Measurements from ENCODE around the gene CYB5D1.

CYB5D1 gene

DNA sequence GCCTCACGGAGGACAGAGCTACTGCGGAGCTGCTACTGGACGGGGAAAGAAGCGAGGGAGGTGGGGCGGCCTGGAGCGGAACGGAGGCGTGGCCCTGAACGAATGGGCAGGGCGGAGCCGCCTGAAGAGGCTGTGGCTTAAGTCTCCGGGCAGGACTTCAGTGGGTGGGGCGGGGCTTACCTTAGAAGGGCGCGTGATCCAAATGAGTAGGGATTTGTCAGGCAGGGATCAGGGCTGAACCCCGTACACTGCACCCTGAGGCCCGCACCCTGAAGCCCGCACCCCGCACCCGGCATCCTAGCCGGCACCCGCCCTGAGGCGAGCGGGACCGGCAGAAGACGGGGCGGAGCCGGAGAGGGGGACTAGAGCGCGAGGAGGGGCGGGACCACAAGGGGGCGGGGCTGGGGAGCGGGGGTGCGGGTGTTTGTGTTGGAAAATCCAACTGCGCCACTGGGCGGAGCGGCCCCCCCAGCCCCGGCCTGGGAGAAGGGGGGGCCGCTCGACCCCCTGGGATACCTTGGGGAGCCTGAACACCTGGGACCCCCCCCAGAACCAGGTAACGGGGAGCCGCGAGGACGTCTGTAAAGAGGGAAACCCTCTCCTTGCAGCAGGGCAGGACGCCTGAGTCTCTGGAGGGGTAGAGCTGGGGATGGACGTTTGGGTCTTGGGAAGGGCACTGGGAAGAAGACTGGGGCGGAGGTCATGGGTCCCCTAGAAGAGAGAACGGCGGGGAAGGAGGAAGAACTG, 23.8 kb upstream of the CYB5D1 start, which contains the start of gene KDM6B:
KDM6B (plus strand) TSS at position 423 of the 747 bp plus-strand sequence. CDS start 11,338 bp downstream, outside the sequence.
- DNase-seq: peak; percentile 84

DNA sequence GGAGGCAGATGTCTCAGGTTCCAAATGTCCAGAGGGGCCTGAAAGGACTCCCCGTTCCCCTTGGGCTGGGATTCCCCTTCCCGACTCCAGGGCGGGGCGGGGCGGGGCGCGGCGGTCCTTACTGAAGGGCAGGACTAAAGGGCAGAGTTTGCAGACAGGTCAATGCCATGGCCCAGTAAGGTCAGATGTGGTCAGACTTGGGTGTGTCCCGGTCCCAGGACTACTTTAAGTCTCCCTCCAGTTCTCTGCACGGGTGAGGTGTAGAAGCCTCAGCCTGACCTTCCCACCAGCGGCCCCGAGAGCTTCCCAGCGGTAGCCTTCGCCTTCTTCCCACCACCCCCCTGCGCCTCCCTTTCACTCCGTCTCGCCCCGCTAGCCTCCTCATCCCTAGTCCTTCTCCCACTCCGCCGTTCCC, 23.3 kb upstream of the CYB5D1 start:
- DNase-seq: no peak

DNA sequence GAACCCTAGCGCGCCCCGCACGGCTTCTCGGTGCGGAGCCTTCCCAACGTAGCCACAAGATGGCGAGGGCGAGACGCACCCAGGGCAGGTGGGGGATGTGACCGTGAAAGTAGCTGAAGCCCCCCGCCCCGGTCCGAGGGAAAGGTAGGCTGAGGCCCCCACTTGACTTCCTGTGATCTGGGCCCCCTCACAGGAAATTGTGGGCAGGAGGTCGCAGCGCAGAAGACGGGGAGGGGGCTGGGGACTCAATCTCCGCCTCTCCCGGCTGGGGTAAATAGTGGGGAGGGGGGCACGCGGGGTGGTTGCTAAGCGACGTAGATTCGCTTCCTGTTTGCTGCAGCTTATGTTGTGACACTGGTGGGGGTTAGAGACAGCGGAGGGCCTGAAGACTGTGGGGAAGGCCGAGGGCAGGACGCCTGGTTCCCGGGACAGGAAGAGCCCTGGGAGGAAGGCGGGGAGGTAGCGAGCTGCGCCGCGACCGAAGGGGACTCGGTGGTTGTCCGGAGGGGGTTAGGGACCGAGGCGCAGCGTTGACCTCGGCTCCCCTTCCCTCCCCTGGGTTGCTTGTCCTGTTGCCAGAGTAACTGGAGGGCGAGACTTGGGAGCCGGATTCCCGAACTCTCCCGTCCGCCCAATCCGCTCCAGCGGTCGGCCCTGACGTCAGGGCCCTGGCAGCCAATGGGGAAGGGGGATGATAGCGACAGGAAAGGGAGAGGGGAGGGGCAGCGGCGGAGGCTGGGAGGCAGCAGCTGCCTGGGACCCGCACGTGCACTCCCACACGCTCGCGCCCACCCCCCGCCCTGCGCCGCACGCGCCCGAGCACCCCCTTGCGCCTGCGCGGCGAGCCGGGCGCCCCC, 22.6 kb upstream of the CYB5D1 start:
- DNase-seq: peak; percentile 92

DNA sequence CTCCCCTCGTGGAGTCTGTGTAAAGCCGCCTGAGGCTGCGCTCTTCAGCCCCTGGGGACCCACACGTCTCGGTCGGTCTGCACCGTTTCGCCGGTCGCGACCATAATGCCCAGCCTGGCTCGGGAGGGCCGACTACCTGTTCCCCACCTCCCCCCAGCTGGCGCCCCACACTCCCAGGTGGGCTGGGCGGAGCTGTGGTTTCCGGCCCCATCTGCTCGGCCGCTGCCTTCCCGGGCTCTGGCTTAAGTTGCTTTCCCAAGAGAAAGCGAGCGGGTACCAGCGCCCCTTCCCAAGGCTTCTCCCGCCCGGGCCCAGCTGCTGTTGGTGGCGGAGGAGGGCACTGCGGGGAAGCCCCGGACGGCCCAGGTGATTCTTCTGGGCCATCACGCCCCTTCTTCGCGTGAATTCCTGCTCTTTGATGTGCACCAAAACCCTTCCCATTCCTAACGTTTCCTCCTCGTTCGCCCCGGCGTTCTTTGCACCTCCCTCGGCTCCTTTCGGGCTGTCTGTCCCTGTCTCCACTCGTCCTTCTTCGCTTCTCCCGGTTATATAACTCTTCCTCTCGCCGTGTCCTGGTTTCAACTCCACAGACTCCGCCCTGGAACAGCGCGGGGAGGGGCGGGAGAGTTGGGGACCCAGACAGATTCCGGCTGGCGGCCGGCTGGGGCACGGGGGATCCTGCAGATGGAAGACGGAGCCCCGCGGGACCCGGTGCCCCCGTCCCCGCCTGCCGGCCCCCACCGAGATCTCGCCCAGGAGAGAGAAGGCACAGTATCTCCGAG, 21.8 kb upstream of the CYB5D1 start:
- DNase-seq: peak; percentile 36

DNA sequence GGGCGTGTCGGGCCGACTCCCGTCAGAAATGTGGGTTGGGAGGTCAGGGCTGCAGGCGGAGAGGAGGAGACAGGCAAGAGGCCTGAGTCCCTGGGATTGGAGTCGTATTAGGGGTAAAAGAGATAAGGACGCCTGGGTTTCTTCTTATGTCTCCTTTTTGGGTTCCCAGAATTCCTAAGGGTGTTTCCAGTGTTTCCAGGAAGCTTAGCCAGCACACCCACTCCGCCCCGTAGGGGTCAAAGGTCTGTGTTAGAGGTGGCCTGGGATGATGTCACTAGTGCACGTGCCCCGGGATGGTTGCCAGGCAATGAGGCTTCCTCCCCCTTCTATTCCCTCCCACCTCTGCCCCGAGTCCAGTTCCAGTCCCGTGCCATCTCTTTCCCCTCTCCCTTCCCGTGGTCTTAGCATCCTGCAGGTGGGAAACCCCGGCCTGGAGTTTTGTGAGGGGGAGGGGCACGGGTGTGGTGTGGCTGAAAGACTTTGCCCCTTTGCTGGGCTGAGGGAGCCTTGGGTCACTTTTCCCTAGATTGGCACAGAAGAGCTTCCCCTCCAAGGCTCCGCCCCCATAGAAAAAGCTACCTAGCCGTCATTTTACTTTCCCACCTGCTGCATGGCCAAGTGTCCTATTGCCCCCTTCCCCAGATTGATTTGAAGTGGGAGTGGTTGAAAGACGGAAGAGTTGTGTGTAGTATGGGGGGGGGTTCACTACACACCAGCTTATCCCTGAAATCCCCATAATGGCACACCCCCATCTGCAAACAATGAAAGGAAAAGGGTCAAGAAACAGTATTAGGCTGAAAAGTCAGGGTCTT, 21.0 kb upstream of the CYB5D1 start:
- DNase-seq: peak; percentile 75

DNA sequence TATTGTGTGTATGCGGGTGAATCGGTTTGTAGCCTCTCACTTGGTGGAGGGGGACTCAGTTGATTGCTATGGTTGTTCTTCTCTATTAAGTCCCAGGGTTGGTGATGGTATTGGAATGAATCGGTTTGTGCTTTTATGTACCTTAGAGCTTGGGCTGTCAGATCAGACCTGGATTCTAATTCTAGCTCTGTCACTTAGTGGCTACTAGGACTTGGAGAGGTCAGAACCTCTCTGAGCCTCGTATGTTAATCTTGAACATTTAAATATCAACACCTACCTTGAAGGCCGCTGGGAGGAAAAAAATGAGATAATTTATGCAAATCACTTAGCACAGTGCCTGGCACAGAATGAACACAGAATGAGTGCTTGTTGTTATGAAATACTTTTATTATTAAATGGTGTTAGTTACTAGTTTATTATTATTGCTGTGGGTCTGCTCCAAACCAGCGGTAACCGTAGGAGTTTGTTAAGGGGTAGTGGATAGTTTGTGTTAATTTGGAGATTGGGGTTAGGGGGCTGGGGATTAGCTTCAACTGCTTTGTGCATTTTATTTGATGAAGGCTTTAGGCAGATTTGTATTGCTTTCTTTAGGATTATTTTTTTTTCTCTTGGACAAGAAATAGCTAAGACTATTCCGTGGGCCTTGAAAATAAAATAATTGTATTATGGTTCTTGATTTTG, 20.3 kb upstream of the CYB5D1 start:
- DNase-seq: peak; percentile 40

DNA sequence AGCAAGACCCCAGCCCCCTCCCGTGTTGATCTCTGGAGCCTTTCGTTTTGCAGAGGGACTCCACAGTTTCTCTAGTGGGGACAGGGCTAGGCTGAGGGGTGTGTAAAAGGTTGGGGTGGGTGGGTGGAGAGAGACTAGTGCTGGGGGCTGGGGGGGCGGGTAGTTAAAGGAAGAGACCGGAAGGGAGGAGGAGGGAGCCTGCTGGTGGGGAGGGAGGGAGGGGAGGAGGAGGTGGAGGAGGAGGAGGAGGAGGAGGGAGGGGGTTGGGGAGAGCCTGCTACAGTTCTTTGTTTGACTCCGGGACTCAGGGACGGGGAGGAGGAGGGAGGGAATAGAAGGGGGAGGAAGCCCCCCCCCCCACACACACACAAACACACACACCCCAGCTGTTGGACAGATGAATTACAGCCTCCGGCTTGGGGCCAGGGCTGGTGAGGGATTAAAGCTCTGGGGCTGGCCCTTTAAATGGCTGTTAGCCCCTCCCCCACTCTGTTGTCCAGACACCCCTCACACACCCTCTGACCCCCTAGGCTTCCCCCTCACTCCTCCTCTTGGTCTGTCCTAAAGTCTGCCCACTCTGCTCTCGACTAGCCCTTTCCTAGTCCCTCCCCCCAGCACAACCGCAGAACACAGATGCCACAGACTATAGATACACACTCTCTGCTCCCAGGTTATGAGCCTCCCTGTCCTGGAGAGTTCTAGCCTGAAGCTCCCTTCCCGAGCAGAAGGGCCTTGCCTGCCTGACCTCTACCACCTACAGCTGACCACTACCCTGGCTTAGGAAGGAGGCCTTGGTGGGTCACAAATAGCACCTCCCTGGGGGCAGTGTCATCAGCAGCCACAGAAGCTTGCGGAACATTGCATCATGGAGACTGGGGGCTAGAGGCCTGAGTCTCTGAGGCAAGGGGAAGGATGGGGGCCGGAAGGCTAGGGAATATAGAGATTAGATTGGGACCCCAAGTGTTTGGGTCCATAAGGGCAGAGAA, 19.4 kb upstream of the CYB5D1 start:
- DNase-seq: peak; percentile 40

DNA sequence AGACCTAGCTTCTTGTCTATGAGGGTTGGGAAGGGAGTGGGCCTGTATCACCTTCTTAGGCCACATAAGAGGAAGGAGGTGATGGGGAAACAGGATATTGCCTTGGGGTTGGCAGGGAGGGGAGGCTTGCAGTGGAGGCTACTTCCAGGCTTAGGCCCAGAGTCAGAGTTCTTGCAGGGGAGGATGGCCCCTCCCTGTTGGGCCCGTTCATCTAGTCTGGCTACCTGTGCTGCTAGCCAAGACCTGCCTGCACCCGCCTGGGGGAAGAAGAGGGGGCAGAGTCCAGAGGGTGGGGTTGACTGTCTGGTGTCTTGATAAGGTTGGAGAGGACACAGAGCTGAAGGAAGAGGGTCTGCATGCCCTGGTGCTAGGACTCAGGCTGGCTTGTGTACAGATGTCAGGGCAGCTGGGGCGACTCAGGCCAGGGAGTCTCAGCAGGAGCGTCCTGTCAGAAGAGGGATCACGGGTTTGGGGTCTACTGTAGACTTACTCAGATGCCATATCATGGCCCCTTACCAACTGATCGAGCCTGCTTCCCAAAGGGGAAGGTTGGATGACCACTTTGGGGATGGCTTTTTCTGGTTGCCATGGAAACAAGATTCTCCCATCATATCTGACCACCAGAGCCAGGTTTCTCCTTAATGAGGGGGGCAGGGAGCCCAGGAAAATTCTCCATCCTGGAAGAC, 18.5 kb upstream of the CYB5D1 start:
- no peak for DNase-seq

DNA sequence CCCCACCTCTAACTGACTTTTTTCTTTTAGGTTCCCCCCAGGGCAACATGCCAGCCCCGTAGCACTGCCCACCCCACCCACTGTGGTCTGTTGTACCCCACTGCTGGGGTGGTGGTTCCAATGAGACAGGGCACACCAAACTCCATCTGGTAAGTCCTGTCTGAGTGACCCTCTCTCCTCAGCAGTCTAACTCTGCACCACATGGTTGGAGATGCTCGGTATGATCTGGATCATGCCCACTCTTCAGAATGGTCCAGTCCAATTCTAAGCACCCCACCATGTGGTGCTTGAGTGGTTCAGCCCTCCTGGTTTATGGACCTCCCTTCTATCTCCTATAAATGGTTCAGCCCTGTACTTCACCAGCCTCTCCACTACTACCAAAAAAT, 17.9 kb upstream of the CYB5D1 start:
- DNase-seq: peak; percentile 1

DNA sequence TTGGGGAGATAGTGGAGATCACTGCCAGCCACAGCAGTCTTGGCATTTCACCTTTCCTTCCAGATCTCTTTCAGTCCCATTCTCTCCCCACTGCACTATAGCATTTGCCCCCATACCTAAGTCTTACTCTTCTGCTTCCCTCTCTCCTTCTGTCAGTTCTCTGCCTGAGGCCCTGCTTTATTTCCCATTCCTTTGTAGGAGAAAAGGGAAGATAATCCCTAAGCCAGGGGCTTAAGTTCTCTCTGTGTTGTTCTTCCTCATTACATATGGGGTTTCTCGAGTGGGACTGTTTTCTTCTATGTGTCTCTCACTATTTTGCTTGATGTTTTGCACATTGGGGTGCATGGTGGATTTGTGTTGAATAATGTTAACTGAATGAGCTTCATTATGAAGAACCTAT, 17.4 kb upstream of the CYB5D1 start:
- DNase-seq: no peak

DNA sequence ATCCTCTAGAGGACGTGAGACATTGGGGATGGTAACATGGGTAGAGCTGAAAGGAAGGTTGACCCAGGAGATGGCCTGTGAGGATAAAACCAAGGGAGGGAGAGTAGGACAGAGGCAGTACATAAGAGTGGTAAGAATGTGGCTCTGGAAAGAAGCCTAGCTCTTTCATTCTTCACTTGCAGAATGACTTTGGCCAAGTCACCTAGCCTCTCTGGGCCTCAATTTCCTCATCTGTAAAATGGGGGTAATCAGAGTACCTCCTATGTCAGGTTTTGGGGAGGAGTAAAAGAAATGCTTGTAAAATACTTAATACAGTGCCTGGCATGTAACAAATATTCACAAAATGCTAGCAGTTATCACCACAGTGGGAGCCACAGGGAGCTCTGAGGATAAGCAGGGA, 16.9 kb upstream of the CYB5D1 start:
- DNase-seq: no peak

DNA sequence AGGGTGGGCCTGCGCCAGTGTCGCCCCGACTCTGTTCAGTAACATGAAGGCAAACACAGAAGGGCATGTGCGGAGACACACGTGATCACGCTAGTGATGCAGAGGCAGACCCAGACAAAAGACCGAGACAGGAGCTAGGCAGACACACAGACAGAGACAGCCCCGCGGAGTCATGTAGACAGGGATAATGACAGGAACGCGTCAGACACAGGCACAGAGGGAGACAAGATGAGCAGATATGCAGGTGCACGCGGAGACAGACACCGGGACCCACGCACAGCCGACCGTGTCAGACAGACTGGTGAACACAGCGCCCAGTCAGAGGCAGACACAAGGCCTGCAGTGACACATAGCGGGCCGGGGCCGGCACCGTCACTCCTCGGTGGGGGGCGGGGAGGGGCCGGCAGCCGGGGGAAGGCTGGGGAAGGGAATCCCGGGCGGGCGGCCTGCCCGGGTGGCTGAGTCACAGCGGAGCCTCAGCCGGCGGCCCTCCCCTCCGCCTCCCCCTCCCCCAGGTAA, 16.3 kb upstream of the CYB5D1 start:
- DNase-seq: peak; percentile 91

DNA sequence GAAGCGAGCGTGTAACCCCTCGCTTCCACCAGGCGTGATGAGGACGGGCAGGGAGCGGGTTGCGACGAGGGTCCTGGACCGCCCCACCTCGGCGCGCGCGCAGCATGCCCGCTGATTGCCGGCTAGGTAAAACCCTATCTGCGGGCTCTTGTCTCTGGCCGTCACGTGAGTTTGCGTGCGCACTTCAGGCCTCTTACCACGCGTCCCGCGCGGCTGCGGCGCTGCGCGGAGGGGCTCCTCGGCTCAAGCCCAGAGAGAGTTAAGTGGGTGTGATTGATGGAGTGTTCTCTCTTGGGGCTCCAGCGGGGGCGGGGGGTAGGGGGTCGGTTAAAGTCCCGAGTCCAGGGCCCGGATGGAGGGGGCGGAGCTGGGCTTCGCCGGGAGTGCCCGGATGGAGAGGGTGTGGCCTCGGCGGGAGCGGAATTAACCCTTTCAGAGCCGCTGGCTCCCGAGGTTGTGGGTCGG, 15.9 kb upstream of the CYB5D1 start:
- DNase-seq: peak; percentile 73

DNA sequence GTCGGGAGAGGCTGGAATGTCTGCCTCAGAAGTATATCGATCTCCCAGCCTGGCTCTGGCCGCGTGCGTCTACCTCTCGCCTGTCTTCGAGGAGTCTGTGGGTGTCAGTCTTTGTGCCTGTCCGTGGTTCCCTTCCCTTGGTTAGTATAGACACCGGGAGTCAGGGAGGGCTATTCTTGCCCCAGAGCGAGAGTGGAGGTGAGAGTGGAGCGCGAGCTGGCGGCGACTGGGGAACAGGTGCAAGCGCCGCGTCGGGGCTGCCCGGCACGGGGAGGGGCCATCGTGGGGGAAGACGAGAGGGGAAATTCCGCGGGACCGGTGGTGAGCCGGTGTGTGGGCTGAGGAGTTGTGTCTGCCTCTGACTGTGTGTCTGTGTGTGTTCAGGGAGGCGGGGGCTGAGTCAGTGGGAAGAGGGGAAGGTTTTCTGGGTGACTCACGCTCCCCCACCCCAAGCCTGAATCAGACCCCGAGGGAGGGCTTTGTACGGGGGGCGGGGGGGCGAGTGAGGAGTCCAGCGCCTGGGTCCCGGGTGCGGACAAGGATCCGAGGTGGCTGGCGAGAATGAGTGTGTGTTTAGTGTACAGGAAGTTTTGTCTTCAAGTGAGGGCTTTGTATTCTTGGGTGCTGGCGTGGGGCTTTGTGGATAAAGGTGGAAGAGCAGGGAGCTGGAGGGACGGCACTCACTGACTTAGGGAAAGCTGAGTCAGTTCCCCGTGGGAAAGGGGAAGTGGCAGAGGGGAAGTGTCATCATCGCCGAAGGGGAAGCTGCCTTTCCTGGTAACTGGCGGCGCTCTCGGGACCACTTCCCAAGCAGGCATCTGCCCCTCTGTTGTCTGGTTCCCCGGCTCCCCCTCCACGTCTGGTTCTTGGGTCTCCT, 15.2 kb upstream of the CYB5D1 start:
- DNase-seq: peak; percentile 93

DNA sequence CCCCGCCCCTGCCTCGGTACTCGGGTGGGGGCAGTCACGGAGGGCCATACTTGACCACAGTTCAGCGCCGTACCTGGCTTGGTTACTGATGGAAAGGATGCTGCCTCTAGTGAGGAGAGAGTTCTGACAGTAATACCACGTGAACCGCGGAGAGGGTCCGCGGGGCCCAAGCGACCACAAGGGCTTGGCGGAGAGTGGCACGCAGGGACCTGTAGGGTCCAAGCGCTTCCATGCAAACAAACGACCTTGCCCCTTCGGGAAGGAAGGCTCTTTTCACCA, 14.6 kb upstream of the CYB5D1 start:
- peak; percentile 55 for DNase-seq

DNA sequence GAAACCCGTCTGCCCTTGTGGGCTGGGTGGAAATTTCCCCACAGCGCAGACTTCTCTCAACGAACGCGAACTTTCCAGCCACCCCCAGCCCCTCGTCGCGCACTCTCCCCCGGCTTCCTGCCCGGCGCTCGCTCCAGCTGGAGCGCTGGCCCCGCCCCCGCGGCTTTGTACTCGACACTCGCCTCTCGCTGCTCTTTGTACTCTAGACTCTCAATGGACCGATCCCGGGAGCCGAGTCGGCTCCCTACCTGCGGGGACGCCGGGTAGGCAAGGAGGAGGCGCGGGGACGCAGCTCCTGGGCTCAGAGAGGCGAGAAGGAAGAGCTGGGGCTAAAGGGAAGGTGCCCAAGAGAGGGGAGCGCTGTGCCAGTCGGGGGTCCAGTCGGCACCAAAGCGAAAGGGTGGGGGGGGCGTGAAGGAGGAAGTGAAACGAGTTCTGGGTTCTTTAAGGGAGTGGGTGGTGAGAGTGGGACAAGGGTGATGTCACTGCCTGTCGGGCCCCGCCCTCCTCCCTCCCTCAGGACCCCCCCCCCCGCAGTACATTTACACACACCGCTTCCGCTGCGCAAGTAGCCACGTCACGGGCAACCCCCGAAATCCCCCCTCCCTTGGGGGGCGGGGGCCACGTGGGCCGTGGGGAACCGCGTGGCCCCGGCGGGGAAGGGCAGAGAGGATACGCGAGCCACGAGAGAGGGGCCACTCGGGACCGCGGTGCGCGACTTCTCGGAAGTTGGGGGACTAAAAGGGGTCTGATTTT, 14.1 kb upstream of the CYB5D1 start:
- peak; percentile 71 for DNase-seq

DNA sequence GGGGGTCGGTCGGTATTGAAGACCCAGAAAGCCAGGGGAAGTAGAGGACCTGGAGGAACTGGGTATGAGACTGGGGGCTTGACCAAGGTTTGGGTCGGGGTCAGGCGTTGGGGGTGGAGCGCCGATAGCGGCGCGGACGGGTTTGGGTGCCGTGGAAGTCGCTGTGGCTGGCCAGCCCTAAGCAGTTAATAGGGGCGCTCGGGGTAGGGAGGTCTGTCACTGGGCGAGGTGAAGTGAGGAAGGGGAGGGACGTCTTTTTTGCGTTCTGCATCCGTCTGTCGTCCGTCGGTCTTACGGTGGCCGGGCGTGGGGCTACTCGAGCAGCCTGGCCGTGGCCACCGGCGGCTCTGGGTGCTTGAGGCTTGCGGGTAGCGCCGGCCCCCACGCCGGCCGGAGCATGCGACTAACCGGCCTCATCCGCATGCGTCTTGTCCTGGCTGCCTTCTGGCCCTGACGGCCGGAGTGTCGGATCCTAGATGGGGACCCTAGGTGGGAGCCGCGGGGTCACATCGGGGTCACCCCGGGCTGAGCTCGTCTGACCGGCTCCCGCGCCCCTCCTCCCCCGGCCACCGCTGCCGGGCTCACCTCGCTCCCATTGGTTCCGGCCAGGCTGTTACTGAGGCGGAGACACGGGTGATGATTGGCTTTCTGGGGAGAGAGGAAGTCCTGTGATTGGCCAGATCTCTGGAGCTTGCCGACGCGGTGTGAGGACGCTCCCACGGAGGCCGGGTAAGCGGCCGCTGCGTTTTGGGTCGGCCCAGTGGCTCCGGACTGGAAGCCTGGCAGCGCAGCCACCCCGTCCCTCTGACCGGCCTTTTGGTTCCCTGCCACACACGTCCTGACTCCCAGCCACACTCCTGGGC, 13.3 kb upstream of the CYB5D1 start:
- peak; percentile 94 for DNase-seq
